ENCODE results near the gene TESK2. TPM values are rescaled to one million over a fixed set of nuclear protein-coding genes. Genes with fewer than 3 reads are reported as not detected.

TESK2 gene
- total RNA-seq, 1 experiment from 2014 or later = 5.0 TPM

- no peak; the same call in 1 of the 2 replicates for TF ChIP-seq SRF (IDR thresholded peaks at IDR 0.05; ENCODE audit: low read depth)
- TF ChIP-seq SP1 (IDR thresholded peaks at IDR 0.05; ENCODE audit: low read depth) = peak; percentile 69
- TF ChIP-seq SIN3A (IDR thresholded peaks at IDR 0.05; ENCODE audit: low read depth) = peak; percentile 90
- no peak for TF ChIP-seq ATF3 (IDR thresholded peaks at IDR 0.05)
- peak; percentile 58 for TF ChIP-seq CBX3 (IDR thresholded peaks at IDR 0.05; ENCODE audit: low read depth)
- TF ChIP-seq REST (IDR thresholded peaks at IDR 0.05; ENCODE audit: low read depth) = no peak
Measured at GRCh38 chr1:45339789-45340558, 151.0 kb downstream of the TESK2 start, which contains the start of the genes MUTYH and TOE1 (continued).

- no peak for ATAC-seq
- no peak for DNase-seq (ENCODE audit: low read depth, low spot score)
- intact Hi-C loops (cut with micrococcal nuclease) = loop anchor here (2.0 kb wide), 1 partner anchor 33 kb away; no protein-coding TSS in a partner anchor
- Histone ChIP-seq H3K9me3 (ENCODE audit: control insufficient read depth in 1 of 2, insufficient read depth in 1 of 2, low read depth in 1 of 2, low read length in 2 of 2) (peaks cover 0 to 3% of the 10 kb centered on the region in 2 experiments; a peak in 1 of 4 replicates), H3K27ac (ENCODE audit: low read depth, low read length) (no peak overlapping the region), H3K4me2 (ENCODE audit: low read length) (0 out of 2 replicates have a peak overlapping the region, but pooled peaks have one; percentile 90), H3K79me2 (ENCODE audit: insufficient read depth, low read length) (peaks cover 39% of the 10 kb centered on the region), H3K27me3 (ENCODE audit: insufficient read depth, low read length) (no peaks in the 10 kb centered on the region), H2AFZ (ENCODE audit: low read depth, low read length, poor library complexity, severe bottlenecking) (no peak overlapping the region), H3K4me1 (ENCODE audit: control insufficient read depth in 1 of 2, insufficient read depth in 2 of 2, low read length in 2 of 2) (peaks cover 21 to 55% of the 10 kb centered on the region in 2 experiments), H4K20me1 (ENCODE audit: insufficient read depth) (no peaks in the 10 kb centered on the region), H3K4me3 (replicated peaks in 1 of 2; ENCODE audit: low read depth in 1 of 2, low read length in 2 of 2) (no peak overlapping the region), H3K36me3 (ENCODE audit: control insufficient read depth in 1 of 2, insufficient read depth in 2 of 2, low read length in 2 of 2) (peaks cover 5 to 19% of the 10 kb centered on the region in 2 experiments; a peak in 2 of 4 replicates), H3K9ac (ENCODE audit: low read length) (no peak overlapping the region), H3K9me2 (ENCODE audit: insufficient read depth) (no peaks in the 10 kb centered on the region)
- ChIA-PET RAD21 (ENCODE audit: low non-redundant PET in 1 of 2, low total read pairs in 2 of 2, uncharacterized antibody in 2 of 2, unreplicated experiment in 2 of 2) (no interaction called here), CTCF (no interaction called here), POLR2A (interaction anchor here (0.7 kb wide), 1 partner anchor 209 kb away, joined by 3 read pairs; no protein-coding TSS in a partner anchor)
- no TSS peak for BruUV-seq (replicated peaks)
- no peak for TF ChIP-seq ZBTB33 (IDR thresholded peaks at IDR 0.05; ENCODE audit: extremely low read depth, insufficient replicate concordance, low read length)
- TF ChIP-seq POLR2A (IDR thresholded peaks at IDR 0.05; ENCODE audit: borderline replicate concordance, extremely low read depth, insufficient read depth, insufficient read length) = no peak
- no peak for TF ChIP-seq ATF3 (IDR thresholded peaks at IDR 0.05)
- no peak for TF ChIP-seq REST (IDR thresholded peaks at IDR 0.05; ENCODE audit: low read depth)
- no peak for TF ChIP-seq TCF7L2 (IDR thresholded peaks at IDR 0.05; ENCODE audit: borderline replicate concordance, extremely low read depth, insufficient read depth, insufficient read length)
- TF ChIP-seq ELF1 (IDR thresholded peaks at IDR 0.05; ENCODE audit: borderline replicate concordance, low read depth) = no peak
- TF ChIP-seq ZFX (IDR thresholded peaks at IDR 0.05) = no peak
Measured at GRCh38 chr1:45337630-45338325, 153.2 kb downstream of the TESK2 start.
